Subcutaneous adipose tissue (tissue), 4 donors: ENCODE measurements around the gene FAM222B. TPM values are rescaled to one million over a fixed set of nuclear protein-coding genes. Genes with fewer than 3 reads are reported as not detected.

Experiments
- total RNA-seq, 4 donors: library from RNA; depleted of rRNA; stranded (reverse); fragments of >200 nt; gene quantifications; one replicate each; pipeline ENCODE4 v1.1.0, GENCODE V29; 2016
- TF ChIP-seq, protein P1 (sequence below): fragments of 450-650 bp; IDR thresholded peaks from one replicate; pipeline ENCODE4 v1.5.1; 2016; ENCODE audit warnings: low read depth, mild to moderate bottlenecking, control low read depth, antibody characterized with exemption, moderate library complexity

FAM222B gene
- total RNA-seq, 4 donors from 2014 or later: 6.6 to 30.0 (median 12.1) TPM

- TF ChIP-seq, protein P1, sequence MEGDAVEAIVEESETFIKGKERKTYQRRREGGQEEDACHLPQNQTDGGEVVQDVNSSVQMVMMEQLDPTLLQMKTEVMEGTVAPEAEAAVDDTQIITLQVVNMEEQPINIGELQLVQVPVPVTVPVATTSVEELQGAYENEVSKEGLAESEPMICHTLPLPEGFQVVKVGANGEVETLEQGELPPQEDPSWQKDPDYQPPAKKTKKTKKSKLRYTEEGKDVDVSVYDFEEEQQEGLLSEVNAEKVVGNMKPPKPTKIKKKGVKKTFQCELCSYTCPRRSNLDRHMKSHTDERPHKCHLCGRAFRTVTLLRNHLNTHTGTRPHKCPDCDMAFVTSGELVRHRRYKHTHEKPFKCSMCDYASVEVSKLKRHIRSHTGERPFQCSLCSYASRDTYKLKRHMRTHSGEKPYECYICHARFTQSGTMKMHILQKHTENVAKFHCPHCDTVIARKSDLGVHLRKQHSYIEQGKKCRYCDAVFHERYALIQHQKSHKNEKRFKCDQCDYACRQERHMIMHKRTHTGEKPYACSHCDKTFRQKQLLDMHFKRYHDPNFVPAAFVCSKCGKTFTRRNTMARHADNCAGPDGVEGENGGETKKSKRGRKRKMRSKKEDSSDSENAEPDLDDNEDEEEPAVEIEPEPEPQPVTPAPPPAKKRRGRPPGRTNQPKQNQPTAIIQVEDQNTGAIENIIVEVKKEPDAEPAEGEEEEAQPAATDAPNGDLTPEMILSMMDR: no peak
Observed at GRCh38 chr17:28774206-28774605, 68.4 kb downstream of the FAM222B start.

GRCh38 chr17:28773736-28774135 is 68.9 kb downstream of the FAM222B start:
- TF ChIP-seq, protein P1: no peak

DNA sequence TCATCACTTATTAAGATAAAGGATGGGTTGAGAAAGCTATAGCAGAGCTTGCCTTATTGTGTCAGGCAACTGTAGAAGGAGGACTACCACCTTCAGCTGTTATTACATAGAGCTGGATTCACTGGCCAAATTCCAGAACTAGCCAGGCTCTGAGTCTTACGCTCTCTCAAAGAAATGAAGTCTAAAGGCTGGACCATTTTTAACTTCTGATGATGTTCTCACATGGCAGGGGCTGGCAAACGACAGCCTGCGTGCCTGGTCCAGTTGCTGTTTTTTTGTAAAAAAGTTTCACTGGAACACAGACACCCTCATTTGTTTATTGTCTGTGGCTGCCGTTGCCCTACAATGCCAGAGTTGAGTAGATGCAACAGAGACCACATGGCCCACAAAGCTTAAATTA is 77.6 kb downstream of the FAM222B start:
- TF ChIP-seq, protein P1: no peak

GRCh38 chr17:28763804-28764266 is 78.8 kb downstream of the FAM222B start:
- TF ChIP-seq, protein P1: no peak

DNA sequence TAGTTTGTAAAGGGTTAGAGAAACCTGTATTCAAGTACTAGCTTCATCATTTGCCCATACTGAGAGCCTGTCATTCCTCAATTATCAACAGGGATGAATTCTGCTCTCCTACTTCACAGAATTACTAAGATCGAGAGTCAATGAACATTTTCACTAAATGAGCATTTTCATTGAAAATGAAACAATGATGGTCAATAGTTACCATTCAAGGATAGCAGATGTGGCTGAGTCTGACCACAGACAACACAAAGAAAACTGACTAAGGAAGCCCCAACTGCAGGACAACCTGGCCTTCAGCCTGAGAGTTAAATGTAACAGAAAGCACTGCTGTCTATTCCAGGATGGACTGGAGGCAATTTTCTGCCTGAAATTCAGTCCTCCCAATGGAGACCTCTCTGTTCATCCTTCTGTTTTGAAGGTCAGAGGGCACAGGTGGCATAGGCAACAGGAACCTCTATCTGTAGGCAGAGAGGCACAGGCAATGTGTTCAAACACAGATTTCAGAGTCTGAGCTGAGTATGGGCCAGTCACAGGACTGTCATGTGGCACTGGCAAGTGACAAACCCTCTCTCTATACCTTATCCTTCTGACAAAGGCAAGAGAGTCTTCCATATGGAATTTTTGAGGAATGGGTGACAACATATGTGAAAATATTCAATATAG is 79.3 kb downstream of the FAM222B start:
- TF ChIP-seq, protein P1: no peak

- TF ChIP-seq, protein P1: no peak
Observed at GRCh38 chr17:28760601-28761562, 81.7 kb downstream of the FAM222B start.

DNA sequence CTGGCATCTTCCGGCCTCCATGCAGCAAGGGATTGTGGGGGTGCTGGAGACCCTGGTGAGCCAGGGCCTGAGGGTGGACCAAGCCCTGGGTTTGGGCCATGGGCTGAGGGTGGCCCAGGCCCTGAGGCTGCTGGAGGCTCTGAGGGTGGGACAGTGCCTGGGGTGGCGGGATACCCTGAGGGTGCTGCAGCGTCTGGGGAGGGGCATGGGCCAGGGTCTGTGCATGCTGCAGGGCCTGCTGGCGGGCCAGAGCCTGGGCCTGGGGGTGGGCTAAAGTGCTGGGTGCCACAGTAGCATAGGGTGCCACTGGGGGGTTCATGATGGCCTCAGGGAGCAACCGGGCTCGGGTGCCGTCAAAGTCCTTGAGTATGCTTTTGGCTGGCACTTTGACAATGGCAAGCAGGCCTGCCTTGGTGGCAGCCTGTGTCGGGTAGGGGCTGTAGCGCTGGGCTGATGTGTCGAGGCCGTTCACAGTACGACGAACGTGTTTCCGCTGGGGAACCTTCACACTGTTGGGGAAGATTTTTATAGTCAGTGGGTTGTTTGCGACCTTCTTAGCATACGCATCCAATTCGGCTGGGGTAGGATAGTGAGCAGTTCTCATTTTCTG is 83.2 kb downstream of the FAM222B start:
- TF ChIP-seq, protein P1: no peak
